Inflammatory macrophage (primary cell): ENCODE results near the gene ANKRD31.
"Not testable (repeated sequence)": the region's sequence is repeated elsewhere in the genome, so short reads cannot be mapped to it uniquely, and the experiment has no call there.

Experiments used
- DNase-seq, 2 donors: peaks; one replicate each; pipeline ENCODE4 v3.0.0-alpha.2; 2020 to 2022

The ANKRD31 gene

GRCh38 chr5:75138689-75139088, 98.0 kb downstream of the ANKRD31 start:
- DNase-seq, result no peak

- no peak for DNase-seq
Measured at GRCh38 chr5:75130818-75131349, 105.8 kb downstream of the ANKRD31 start.

- no peak for DNase-seq
Measured at GRCh38 chr5:75116856-75117255, 119.8 kb downstream of the ANKRD31 start.

GRCh38 chr5:75114311-75114710, 122.4 kb downstream of the ANKRD31 start:
- DNase-seq, result not testable (repeated sequence)

DNA sequence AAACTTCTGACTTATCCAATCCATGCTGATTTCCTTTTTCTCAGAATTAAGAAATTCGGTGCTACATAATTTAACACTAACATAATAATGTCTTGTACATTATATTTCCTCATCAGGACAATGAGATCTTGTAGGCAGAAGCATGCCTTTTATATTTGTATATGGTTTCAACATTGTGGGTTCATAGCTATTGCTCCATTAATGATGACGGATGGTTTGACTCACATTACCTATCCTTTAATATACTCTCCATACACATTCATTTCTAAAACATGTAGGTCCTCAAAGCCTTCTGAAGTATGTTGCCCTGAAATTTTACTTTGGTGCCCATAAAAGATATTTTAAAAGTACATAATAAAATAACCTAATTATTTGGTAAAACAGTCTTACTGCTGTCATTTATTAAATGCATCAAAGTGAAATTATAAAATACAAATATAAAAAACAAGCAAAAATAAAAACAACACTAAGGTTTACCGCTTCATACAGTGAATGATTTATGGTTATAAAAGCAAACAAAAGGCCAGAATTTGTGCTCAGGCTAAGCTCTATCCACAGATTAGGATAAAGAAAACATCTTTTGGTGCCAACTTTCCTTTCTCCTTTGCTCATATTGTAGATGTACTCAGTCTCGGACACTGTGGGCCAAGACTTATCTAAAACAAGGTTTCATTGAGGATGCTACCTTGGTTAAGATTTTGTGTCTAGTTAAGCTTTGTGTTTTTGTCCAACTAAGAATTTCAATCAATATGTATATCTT, 123.1 kb downstream of the ANKRD31 start:
- no peak for DNase-seq

DNA sequence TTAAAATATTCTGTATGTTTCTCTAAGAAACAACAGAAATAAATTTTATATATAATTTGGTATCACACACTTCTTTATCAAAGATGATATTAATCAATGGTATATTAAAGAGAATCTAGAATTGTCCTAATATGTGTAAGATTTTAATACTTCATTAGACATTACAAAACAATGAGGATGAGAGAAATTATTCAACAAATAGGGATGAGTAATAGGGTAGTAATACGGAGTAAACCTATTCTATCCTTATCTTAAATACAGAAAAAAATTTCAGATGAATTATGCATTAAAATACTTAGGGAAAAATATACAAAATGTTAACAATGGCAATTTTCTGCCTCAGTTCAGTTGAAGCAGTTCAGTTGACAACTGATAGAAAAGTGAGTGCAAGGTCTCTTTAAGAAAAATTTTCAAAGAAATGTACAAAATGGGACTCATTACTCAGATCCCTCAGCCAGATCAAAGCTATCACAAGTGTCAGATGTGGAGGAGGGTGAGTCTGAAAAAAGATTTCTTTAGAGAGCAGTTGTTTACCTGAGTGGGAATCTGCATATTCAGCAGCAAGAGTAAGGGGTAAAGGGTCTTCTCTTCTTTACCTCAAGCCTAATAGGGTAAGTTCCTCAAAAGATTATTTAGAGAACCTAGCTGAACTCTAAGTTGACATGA, 127.6 kb downstream of the ANKRD31 start:
- no peak for DNase-seq

DNA sequence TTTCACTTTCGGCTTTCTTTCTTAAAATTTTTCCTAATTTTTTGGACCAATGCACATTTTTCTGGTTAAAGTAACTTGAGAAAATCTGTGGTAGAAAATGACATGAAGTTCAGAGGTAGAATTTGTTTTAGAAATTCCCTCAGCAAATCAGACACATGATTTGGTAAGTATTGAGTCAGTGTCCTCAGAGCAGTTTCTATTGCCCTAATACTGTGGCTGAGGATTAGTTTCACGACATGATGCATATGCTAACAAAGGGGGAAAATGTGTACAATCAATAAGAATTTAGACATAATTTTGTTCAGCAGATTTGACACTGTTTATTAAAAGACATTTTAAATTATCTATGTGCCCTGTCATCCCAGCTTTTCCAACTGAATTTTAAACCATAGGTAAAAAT, 128.2 kb downstream of the ANKRD31 start:
- no peak for DNase-seq

DNA sequence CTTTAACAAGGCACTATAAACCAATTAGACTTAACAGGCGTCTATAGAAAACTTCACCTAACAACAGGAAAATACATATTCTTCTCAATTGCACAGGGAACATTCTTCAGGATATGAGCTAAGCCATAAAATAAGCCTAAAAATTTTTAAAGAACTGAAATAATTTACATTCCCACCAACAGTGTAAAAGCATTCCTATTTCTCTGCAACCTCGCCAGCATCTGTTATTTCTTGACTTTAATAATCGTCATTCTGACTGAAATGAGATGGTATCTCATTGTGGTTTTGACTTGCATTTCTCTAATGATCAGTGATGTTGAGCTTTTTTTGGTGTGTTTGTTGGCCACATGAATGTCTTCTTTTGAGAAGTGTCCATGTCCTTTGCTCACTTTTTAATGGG, 140.7 kb downstream of the ANKRD31 start:
- not testable (repeated sequence) for DNase-seq

DNA sequence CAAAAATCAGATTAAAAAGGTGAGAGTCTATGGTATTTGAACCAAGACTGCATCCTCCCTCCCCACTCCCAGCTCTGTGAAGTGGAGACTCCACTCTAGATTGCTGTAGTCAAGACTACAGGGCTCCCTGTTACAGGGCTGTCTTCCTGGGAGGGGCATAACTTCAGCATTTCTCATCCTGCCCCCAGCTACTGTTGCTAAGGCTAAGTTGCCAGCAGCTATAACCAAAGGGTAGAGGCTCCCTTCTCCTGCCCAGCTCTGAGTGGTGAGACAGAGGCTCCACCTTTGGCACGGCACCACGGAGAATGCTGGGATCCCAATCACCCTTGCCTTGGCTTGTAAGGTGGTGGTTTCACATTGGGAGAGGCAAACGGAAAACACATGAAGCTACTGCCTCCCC, 145.1 kb downstream of the ANKRD31 start:
- DNase-seq, result no peak

- DNase-seq, result no peak
Measured at GRCh38 chr5:75089662-75090061, 147.0 kb downstream of the ANKRD31 start.

DNA sequence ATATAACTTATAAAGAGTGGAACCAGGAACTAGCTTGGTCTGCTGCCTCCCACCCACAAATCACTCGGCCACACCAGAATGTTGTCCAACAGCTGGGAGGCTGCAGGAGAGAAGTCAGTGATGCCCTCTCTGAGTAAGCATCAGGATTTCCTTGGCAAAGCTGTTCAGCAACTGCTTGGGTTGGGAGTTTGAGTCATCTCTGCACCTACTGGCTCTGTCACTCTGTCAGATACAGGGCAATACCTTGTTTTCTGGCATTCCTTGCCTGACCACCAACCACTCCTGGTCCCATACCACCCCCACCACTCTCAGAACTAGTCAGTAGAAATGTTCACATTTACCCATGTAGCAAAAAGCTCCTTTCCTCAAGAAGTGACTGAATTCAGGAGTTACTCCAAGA, 147.5 kb downstream of the ANKRD31 start:
- DNase-seq, result peak; percentile 13 to 31

DNA sequence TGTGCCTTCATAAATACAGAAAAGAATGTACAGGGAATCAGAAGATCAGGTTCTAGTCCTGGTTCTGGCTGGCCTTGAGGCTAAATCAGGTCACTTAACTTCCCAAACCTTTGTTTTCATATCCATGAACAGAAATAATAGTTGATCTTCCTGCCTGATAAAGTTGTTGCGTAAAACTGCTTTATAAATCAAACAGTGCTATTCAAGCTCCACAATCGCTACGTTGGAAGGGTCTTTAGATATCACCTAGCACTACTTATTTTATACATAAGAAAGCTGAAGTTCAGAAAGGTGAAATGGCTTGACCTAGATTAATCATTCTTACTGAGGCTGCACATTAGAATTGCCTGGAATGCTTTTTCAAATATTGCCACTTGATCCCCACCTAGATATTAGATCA, 148.0 kb downstream of the ANKRD31 start:
- DNase-seq, result no peak

- DNase-seq, result no peak
Measured at GRCh38 chr5:75081510-75081909, 155.2 kb downstream of the ANKRD31 start.

DNA sequence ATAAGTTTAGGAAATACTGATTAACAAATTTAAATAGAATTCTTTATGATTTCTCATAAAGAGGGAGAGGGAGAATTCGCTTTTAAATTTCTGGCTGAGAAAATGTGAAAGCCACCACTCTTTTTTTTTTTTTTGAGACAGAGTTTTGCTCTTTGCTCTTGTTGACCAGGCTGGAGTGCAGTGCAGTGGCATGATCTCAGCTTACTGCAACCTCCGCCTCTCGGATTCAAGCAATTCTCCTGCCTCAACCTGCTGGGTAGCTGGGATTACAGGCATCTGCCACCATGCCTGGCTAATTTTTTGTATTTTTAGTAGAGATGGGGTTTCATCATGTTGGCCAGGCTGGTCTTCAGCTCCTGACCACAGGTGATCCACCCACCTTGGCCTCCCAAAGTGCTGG, 157.3 kb downstream of the ANKRD31 start:
- not testable (repeated sequence) for DNase-seq

- DNase-seq, result no peak
Measured at GRCh38 chr5:75078027-75078426, 158.7 kb downstream of the ANKRD31 start.

- DNase-seq, result no peak
Measured at GRCh38 chr5:75072061-75072460, 164.6 kb downstream of the ANKRD31 start.

DNA sequence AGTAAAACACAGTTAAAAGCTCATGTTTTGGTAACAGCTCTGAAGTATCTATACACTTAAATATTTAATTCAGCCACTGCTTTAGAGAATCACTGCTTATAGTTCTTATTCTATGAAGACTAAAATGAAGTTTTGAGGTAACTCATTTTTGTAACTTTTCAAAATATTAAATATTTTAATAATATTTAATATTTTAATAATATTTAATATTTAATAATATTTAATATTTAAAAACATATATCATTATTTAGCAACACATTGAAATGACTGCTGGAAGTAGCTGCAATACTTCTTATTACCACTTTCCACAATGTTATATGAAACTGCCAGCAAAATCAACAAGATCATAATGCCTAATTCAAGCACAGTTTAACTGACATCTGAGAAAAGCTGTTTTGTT, 165.6 kb downstream of the ANKRD31 start:
- DNase-seq, result no peak

- DNase-seq, result no peak
Measured at GRCh38 chr5:75067434-75067833, 169.2 kb downstream of the ANKRD31 start.

GRCh38 chr5:75062925-75063531, 173.7 kb downstream of the ANKRD31 start:
- no peak for DNase-seq

DNA sequence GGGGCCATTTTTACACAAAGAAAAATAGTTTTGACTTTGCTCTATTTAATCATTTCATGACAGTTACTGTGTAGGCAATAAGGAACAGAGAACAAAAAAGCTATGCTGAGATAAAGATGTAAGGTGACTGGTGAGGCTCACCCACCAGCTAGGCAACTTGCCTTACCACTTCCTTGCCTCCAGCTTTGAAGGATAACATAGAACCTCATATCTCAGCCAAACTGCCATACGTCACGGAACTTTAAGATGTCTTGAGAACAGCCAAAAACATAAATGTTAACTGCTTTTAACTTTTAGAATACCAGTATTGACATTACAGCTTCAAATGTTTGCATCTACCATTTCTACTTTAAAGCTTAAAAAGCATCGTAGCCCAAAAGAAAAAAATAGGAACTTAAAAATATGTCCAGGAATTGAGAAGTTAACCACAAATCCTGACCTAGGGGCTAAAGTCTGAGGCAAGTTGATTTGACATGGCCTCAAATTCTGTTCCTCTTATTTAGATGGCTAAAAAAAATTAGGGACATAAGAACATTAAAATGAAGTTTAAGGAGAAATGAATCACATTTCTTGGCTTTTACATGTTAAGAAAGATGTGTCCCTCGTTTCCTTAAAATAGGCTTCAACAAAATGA, 176.6 kb downstream of the ANKRD31 start:
- DNase-seq, result peak; percentile 32 to 49

DNA sequence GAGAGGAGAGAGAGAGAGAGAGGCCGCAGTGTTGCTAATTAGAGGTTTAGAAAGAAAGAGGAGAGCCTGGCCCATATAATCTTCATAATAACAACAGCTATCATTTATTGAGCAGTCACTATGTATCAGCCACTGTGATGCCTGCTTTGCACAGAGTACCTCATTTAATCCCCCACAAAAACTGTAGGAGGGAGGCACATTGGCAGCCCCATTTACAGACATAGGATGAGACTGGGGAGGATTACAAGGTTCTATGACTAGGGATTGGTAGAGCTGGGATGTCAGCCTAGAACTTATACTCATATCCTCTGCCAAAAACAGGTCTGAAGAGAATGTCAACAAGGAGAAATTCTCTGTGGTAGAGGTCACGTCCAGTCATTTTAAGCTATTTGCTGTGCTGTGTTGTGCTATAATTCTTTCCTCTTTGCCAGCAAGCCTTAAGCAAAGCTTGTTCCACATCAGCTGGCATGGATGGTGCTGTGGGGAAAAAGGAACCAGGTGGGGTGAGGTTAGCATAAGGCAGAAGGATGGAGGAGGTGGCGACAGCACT, 177.6 kb downstream of the ANKRD31 start:
- DNase-seq, result no peak

DNA sequence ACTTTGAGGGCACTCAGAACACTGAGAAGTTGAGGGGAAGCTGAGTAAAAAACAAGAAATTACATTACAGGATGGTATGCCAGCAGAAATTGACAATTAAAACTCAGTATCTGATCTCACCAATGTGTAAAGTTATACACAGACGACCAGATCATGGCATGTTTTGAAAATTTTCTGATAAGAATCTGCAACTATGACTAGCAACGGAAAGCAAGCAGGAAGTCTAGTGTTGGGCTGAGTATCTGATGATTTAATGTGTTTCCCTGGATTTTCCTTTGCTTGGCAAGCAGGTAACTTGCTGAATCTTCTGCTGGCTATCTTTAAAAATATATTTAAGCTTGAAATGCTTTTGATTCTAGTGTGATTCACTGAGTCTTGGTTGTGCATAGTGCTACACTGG, 179.1 kb downstream of the ANKRD31 start:
- DNase-seq, result no peak

DNA sequence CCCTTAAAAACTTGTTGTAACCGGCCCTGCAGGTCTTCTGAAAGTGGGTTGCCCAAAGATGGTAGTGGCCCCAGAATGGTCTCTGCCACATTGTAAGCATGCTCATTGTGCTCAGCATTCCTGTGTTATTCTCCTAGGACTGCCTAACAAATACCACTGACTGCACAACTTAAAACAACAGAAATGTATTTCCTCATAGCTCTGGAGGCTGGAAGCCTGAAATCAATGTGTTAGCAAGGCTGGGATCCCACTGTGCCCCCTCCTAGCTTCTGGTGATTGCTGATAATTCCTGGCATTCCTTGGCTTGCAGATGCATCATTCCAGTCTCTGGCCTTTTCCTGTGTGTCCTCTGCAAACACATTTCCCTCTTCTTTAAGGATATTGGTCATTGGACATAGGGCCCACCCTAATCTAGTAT, 180.9 kb downstream of the ANKRD31 start:
- DNase-seq, result no peak
